ENCODE measurements around the gene CLCF1. TPM values are rescaled to one million over a fixed set of nuclear protein-coding genes. Genes with fewer than 3 reads are reported as not detected.

CLCF1 gene
- total and polyA plus RNA-seq, 8 donors = 1.3 to 11.2 (median 2.6) TPM

DNA sequence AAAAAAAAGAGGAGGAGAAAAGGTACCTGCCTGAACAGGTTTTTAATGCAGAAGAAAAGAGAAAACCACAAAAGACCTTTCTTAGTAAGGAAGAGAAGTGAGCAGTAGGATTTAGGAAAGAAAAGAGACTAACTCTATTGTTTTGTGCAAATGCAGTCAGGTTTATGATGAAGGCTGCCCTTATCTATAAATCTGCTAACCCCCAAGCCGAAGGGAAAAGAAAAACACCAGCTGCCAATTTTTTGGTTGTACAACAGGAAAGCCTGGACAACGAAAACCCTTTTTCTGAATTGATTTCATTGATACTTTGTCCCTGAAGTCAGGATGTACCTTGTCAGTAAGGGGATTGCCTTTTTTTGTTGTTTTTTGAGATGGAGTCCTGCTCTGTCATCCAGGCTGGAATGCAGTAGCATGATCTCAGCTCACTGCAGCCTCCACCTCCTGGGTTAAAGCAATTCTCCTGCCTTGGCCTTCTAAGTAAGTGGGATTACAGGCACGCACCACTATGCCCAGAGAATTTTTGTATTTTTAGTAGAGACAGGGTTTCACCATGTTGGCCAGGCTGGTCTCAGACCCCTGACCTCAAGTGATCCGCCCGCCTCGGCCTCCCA is 41.2 kb downstream of the CLCF1 start:
- intact Hi-C loops (cut with DNase I) = no loop called here
- WGBS, 2 donors = 82 to 88% methylated on average over 6 of the region's 6 CpGs
- Histone ChIP-seq H3K27ac (no peak overlapping the region), H3K4me3 (no peak overlapping the region), H3K27me3 (no peaks in the 10 kb centered on the region), H3K4me1 (no peaks in the 10 kb centered on the region), H3K9me3 (no peaks in the 10 kb centered on the region), H3K36me3 (peaks cover 0 to 4% (median 0%) of the 10 kb centered on the region in 3 donors)
- ATAC-seq (no peak), DNase-seq (no peak), FAIRE-seq (no peak)
- TF ChIP-seq, protein P1, sequence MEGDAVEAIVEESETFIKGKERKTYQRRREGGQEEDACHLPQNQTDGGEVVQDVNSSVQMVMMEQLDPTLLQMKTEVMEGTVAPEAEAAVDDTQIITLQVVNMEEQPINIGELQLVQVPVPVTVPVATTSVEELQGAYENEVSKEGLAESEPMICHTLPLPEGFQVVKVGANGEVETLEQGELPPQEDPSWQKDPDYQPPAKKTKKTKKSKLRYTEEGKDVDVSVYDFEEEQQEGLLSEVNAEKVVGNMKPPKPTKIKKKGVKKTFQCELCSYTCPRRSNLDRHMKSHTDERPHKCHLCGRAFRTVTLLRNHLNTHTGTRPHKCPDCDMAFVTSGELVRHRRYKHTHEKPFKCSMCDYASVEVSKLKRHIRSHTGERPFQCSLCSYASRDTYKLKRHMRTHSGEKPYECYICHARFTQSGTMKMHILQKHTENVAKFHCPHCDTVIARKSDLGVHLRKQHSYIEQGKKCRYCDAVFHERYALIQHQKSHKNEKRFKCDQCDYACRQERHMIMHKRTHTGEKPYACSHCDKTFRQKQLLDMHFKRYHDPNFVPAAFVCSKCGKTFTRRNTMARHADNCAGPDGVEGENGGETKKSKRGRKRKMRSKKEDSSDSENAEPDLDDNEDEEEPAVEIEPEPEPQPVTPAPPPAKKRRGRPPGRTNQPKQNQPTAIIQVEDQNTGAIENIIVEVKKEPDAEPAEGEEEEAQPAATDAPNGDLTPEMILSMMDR (IDR thresholded peaks at IDR 0.05) = no peak

DNA sequence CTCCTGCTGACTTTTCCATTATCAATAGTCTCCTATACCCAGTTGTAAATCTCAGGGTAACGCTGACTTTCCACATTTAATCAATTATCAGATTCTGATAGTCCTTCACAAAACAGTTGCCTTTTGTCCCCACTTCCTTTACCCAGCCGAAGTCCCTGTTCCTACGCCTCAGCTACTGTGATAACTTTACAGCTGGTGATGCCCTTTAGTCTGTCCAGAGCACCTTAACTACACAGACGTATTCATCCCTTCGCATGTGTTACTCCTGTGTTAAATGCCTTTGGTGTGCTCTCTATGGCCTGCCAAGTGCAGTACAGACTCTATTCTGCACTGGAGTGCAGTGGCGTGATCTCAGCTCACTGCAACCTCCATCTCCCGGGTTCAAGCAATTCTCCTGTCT is 49.9 kb downstream of the CLCF1 start:
- no peak for DNase-seq
- 79 to 82% methylated on average over 7 of the region's 7 CpGs for WGBS, 2 donors
- Histone ChIP-seq H3K27ac (no peak overlapping the region), H3K27me3 (no peaks in the 10 kb centered on the region), H3K9me3 (no peaks in the 10 kb centered on the region), H3K4me3 (no peak overlapping the region), H3K36me3 (no peaks in the 10 kb centered on the region), H3K4me1 (peaks cover 0 to 6% (median 6%) of the 10 kb centered on the region in 3 donors)
- no peak for FAIRE-seq
- intact Hi-C loops (cut with DNase I) = no loop called here
- TF ChIP-seq, protein P1 (IDR thresholded peaks at IDR 0.05) = no peak
- no peak for ATAC-seq

DNA sequence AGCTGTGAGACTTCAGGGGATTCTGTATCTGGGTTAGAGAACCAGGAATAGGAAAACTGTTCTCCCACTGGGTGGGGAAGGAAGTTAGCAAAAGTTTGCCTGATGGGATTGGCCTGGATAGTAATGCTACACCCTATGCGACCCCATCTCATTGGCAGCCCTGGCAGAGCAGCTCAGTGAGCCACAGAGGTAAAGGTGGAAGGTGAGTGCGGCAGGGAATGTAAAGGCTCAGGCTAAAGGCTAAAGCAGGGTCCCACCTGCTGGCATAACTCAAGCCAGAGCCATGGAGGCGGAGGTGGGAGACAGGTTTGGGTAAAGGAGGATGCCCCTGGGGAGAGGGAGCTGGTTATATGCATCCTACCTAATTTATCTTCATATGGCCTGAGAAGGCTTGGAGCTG is 51.3 kb downstream of the CLCF1 start:
- FAIRE-seq (no peak), ATAC-seq (no peak), DNase-seq (no peak)
- no peaks in the 10 kb centered on the region for H3K9me3 ChIP-seq
- no peak overlapping the region for H3K27ac ChIP-seq
- no peaks in the 10 kb centered on the region for H3K27me3 ChIP-seq
- no peaks in the 10 kb centered on the region for H3K36me3 ChIP-seq
- TF ChIP-seq, protein P1 (IDR thresholded peaks at IDR 0.05) = no peak
- intact Hi-C loops (cut with DNase I) = no loop called here
- H3K4me1 ChIP-seq = peaks cover 0 to 9% (median 6%) of the 10 kb centered on the region in 3 donors
- no peak overlapping the region for H3K4me3 ChIP-seq
- WGBS, 2 donors = 90 to 92% methylated on average over 3 of the region's 3 CpGs

DNA sequence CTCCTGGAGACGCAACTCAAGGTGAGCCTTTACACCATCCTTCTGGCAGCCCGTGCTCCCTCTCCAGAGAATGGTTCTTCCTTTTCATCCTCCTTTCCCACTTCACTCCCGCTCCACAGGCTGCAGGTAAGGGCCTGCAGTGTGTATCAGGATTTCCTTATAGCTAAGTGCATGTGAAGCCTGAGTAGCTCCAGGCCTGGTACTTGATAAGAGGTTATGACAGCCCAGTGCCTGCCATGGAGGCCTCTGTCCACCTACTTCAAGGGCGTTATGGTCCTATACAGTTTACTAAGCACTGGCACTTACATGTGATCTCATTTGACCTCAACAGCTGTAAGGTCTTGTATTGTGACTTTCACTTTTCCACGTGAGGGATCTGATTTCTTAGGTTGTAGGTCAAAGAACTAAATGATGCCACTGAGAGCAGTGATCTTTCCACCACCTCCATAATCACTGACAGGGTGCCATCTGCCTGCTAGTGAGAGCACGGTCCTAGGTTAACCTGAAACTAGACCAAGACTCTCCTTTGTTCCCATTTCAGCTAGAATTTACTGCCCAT is 52.0 kb downstream of the CLCF1 start:
- H3K36me3 ChIP-seq = no peaks in the 10 kb centered on the region
- DNase-seq (no peak), FAIRE-seq (no peak), ATAC-seq (no peak)
- intact Hi-C loops (cut with DNase I) = no loop called here
- no peak overlapping the region for H3K4me3 ChIP-seq
- WGBS, 2 donors = 84 to 87% methylated on average over 6 of the region's 6 CpGs
- H3K27ac ChIP-seq = no peak overlapping the region
- H3K9me3 ChIP-seq = no peaks in the 10 kb centered on the region
- TF ChIP-seq, protein P1 (IDR thresholded peaks at IDR 0.05) = no peak
- H3K27me3 ChIP-seq = no peaks in the 10 kb centered on the region
- peaks cover 0 to 11% (median 6%) of the 10 kb centered on the region in 3 donors for H3K4me1 ChIP-seq

DNA sequence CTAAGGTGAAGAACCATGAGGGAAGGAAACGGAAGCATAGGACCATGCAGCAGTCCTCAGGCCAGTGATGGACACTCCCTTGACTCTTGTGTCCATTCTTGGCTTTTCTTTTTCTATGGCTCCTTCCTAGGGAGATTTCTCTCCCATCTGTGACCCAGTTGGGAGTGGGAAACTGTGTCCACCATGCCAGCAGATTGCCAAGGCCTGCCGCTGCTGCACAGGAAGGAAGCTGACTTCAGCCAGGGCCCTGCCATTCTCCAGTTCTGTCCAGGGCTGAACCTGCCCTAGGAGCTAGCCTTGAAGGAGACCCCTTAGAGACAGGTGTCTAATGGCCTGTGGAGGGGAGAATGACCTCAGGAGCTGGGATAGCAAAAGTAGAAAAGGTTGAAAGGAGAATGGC is 52.7 kb downstream of the CLCF1 start:
- intact Hi-C loops (cut with DNase I) = no loop called here
- Histone ChIP-seq H3K27ac (no peak overlapping the region), H3K4me1 (peaks cover 0 to 13% (median 6%) of the 10 kb centered on the region in 3 donors), H3K27me3 (no peaks in the 10 kb centered on the region), H3K36me3 (no peaks in the 10 kb centered on the region), H3K4me3 (no peak overlapping the region), H3K9me3 (no peaks in the 10 kb centered on the region)
- ATAC-seq = no peak
- 88 to 89% methylated on average over 2 of the region's 2 CpGs for WGBS, 2 donors
- TF ChIP-seq, protein P1 (IDR thresholded peaks at IDR 0.05) = no peak
- FAIRE-seq = no peak
- no peak for DNase-seq

All from pancreas (tissue), 10 donors.